Colonic mucosa (tissue), 4 donors: ENCODE data around the gene TFIP11. TPM values are rescaled to one million over a fixed set of nuclear protein-coding genes. Genes with fewer than 3 reads are reported as not detected.

Source experiments
- DNase-seq: peaks from one replicate; pipeline ENCODE4 v3.0.0-alpha.2; 2020
- H3K27ac ChIP-seq: fragments of 200-600 bp; one replicate; pipeline ENCODE4 v1.8.0; 2021
- H3K27me3 ChIP-seq: fragments of 200-600 bp; one replicate; pipeline ENCODE4 v1.8.0; 2021
- H3K36me3 ChIP-seq: fragments of 200-600 bp; one replicate; pipeline ENCODE4 v1.8.0; 2021
- H3K4me1 ChIP-seq: fragments of 200-600 bp; one replicate; pipeline ENCODE4 v1.8.0; 2021; ENCODE audit warnings: mild to moderate bottlenecking
- H3K4me3 ChIP-seq: fragments of 200-600 bp; one replicate; pipeline ENCODE4 v1.8.0; 2021
- H3K9ac ChIP-seq, 2 donors: one replicate each; pipeline ENCODE4 v1.7.0; 2013; ENCODE audit warnings: control low read depth in 2 of 2, low read depth in 2 of 2, low read length in 2 of 2
- H3K9me3 ChIP-seq: fragments of 200-600 bp; one replicate; pipeline ENCODE4 v1.8.0; 2021
- CTCF ChIP-seq: fragments of 200-600 bp; IDR thresholded peaks from one replicate; pipeline ENCODE4 v1.8.0; 2022; ENCODE audit warnings: antibody characterized with exemption, mild to moderate bottlenecking
- intact Hi-C: fragments of 100-400 bp; cut with DNase I; formaldehyde crosslinking; loops from one replicate; pipeline ENCODE4 v1.14.1; 2022
- total RNA-seq, 2 donors: library from RNA; stranded (reverse); fragmentation: NEBNext Ultra II Directional in 1 of 2; extraction: Animal tissue kit (Norgen Biotek cat#: 25700) in 1 of 2; gene quantifications; one replicate each; pipeline ENCODE4 v1.2.1, GENCODE V29; 2021
- donor health status: healthy.
- donor health status: DM: no; HTN: no; CAD: no.
- donor health status: DM: no; HTN: no; CAD: no.

Gene TFIP11
- total RNA-seq, 2 donors from 2014 or later, result 31.8 to 36.4 TPM

GRCh38 chr22:26448941-26449340, 63.3 kb downstream of the TFIP11 start:
- intact Hi-C loops, result no loop called here
- no peaks in the 10 kb centered on the region for H3K9me3 ChIP-seq
- H3K27me3 ChIP-seq, result no peaks in the 10 kb centered on the region
- H3K4me3 ChIP-seq, result no peak overlapping the region
- no peak overlapping the region for H3K27ac ChIP-seq
- no peaks in the 10 kb centered on the region for H3K36me3 ChIP-seq
- no peak for TF ChIP-seq CTCF
- no peak overlapping the region for H3K9ac ChIP-seq
- no peak for DNase-seq
- H3K4me1 ChIP-seq, result no peaks in the 10 kb centered on the region

GRCh38 chr22:26448334-26448733, 63.9 kb downstream of the TFIP11 start:
- no peak for DNase-seq
- Histone ChIP-seq H3K27me3 (no peaks in the 10 kb centered on the region), H3K27ac (no peak overlapping the region), H3K9me3 (no peaks in the 10 kb centered on the region), H3K4me1 (no peaks in the 10 kb centered on the region), H3K36me3 (no peaks in the 10 kb centered on the region), H3K9ac (no peak overlapping the region), H3K4me3 (no peak overlapping the region)
- intact Hi-C loops, result no loop called here
- TF ChIP-seq CTCF, result no peak

GRCh38 chr22:26447584-26448329, 64.5 kb downstream of the TFIP11 start:
- no peak overlapping the region for H3K4me3 ChIP-seq
- no peaks in the 10 kb centered on the region for H3K4me1 ChIP-seq
- H3K27ac ChIP-seq, result no peak overlapping the region
- H3K36me3 ChIP-seq, result no peaks in the 10 kb centered on the region
- intact Hi-C loops, result no loop called here
- no peak for DNase-seq
- no peaks in the 10 kb centered on the region for H3K9me3 ChIP-seq
- no peaks in the 10 kb centered on the region for H3K27me3 ChIP-seq
- TF ChIP-seq CTCF, result no peak
- H3K9ac ChIP-seq, result no peak overlapping the region

- Histone ChIP-seq H3K36me3 (no peaks in the 10 kb centered on the region), H3K27me3 (no peaks in the 10 kb centered on the region), H3K9ac (no peak overlapping the region), H3K4me1 (no peaks in the 10 kb centered on the region), H3K9me3 (no peaks in the 10 kb centered on the region), H3K27ac (no peak overlapping the region), H3K4me3 (no peak overlapping the region)
- no peak for TF ChIP-seq CTCF
- DNase-seq, result no peak
- intact Hi-C loops, result no loop called here
Measured at GRCh38 chr22:26446808-26447515, 65.3 kb downstream of the TFIP11 start.

- Histone ChIP-seq H3K4me1 (no peaks in the 10 kb centered on the region), H3K4me3 (no peak overlapping the region), H3K36me3 (no peaks in the 10 kb centered on the region), H3K9me3 (no peaks in the 10 kb centered on the region), H3K9ac (no peak overlapping the region), H3K27me3 (no peaks in the 10 kb centered on the region), H3K27ac (no peak overlapping the region)
- TF ChIP-seq CTCF, result no peak
- intact Hi-C loops, result no loop called here
- no peak for DNase-seq
Measured at GRCh38 chr22:26445577-26446275, 66.5 kb downstream of the TFIP11 start.
